Hepatocyte (in vitro differentiated cells): ENCODE data around the gene DHCR24. TPM values are rescaled to one million over a fixed set of nuclear protein-coding genes. Genes with fewer than 3 reads are reported as not detected.
A peak's percentile ranks its signal among the peaks of the same experiment; 100 is the strongest.

Experiments used
- DNase-seq: peaks from one replicate; pipeline ENCODE4 v3.0.0-alpha.2; 2016; ENCODE audit warnings: low spot score
- H2AFZ ChIP-seq: fragments of 200-600 bp; sonication (generic); 2 replicates; pipeline ENCODE4 v1.6.0; 2016; ENCODE audit warnings: antibody characterized with exemption, mild to moderate bottlenecking
- H3K27ac ChIP-seq: fragments of 200-600 bp; sonication (generic); 2 replicates; pipeline ENCODE4 v1.5.1; 2016; ENCODE audit warnings: mild to moderate bottlenecking
- H3K27me3 ChIP-seq: fragments of 200-600 bp; sonication (generic); 2 replicates; pipeline ENCODE4 v1.6.1; 2016
- H3K36me3 ChIP-seq: fragments of 200-600 bp; sonication (generic); replicated peaks from 2 replicates; pipeline ENCODE4 v1.5.1; 2016; ENCODE audit warnings: low read depth; ENCODE audit not compliant: insufficient read depth
- H3K4me1 ChIP-seq: fragments of 200-600 bp; sonication (generic); 2 replicates; pipeline ENCODE4 v1.5.1; 2016; ENCODE audit warnings: mild to moderate bottlenecking, moderate library complexity; ENCODE audit not compliant: insufficient read depth
- H3K4me2 ChIP-seq: fragments of 200-600 bp; sonication (generic); 2 replicates; pipeline ENCODE4 v1.6.0; 2016
- H3K4me3 ChIP-seq: fragments of 200-600 bp; sonication (generic); 2 replicates; pipeline ENCODE4 v1.5.1; 2016; ENCODE audit warnings: mild to moderate bottlenecking
- H3K79me2 ChIP-seq: fragments of 200-600 bp; sonication (generic); 2 replicates; pipeline ENCODE4 v1.6.0; 2017; ENCODE audit warnings: mild to moderate bottlenecking
- H3K9me2 ChIP-seq: fragments of 200-600 bp; sonication (generic); replicated peaks from 2 replicates; pipeline ENCODE4 v1.6.0; 2017; ENCODE audit warnings: mild to moderate bottlenecking; ENCODE audit not compliant: insufficient read depth
- H3K9me3 ChIP-seq: fragments of 200-600 bp; sonication (generic); 2 replicates; pipeline ENCODE4 v1.5.1; 2016; ENCODE audit warnings: low read depth, mild to moderate bottlenecking
- H4K20me1 ChIP-seq: fragments of 200-600 bp; sonication (generic); 2 replicates; pipeline ENCODE4 v1.6.0; 2016; ENCODE audit warnings: mild to moderate bottlenecking; ENCODE audit not compliant: insufficient read depth, poor library complexity, severe bottlenecking
- CTCF ChIP-seq: fragments of 200-600 bp; sonication (generic); IDR thresholded peaks from 2 replicates; pipeline ENCODE4 v1.5.1; 2016; ENCODE audit warnings: antibody characterized with exemption, mild to moderate bottlenecking; ENCODE audit not compliant: poor library complexity
- EZH2 ChIP-seq: fragments of 200-600 bp; sonication (generic); IDR thresholded peaks from 2 replicates; pipeline ENCODE4 v1.6.1; 2016; ENCODE audit warnings: antibody characterized with exemption, mild to moderate bottlenecking, borderline replicate concordance
- EZH2phosphoT487 ChIP-seq: fragments of 200-600 bp; sonication (generic); IDR thresholded peaks from one replicate; pipeline ENCODE4 v1.6.1; 2018; ENCODE audit warnings: antibody characterized with exemption, mild to moderate bottlenecking, low read depth, moderate library complexity; ENCODE audit not compliant: unreplicated experiment, severe bottlenecking
- WGBS: methylation state at CpG from one replicate; pipeline ENCODE4 v1.1.6; 2016; ENCODE audit warnings: low lambda C conversion rate; ENCODE audit errors: missing lambda C conversion rate; 5-methylcytosine and 5-hydroxymethylcytosine counted together
- polyA plus RNA-seq: library from polyadenylated mRNA; unstranded; fragments of >200 nt; fragmentation: Nextera tagmentation; extraction: Ambion mirVana; gene quantifications from 2 replicates; pipeline ENCODE4 v1.2.1, GENCODE V29; 2016
- total RNA-seq: library from RNA; depleted of rRNA; stranded (reverse); fragments of >200 nt; gene quantifications from 2 replicates; pipeline ENCODE4 v1.2.3, GENCODE V29; 2014

The DHCR24 gene
- total and polyA plus RNA-seq, 2 experiments from 2014 or later = 282 to 318 TPM

GRCh38 chr1:54812801-54813484, 74.1 kb downstream of the DHCR24 start:
- TF ChIP-seq EZH2phosphoT487 (no peak), CTCF (no peak), EZH2 (no peak)
- peak; percentile 2 for DNase-seq
- 87% methylated on average over 13 of the region's 13 CpGs for WGBS
- H3K4me3 ChIP-seq = no peak overlapping the region
- H2AFZ ChIP-seq = no peak overlapping the region
- H3K4me1 ChIP-seq = no peaks in the 10 kb centered on the region
- no peaks in the 10 kb centered on the region for H3K9me2 ChIP-seq
- no peak overlapping the region for H3K4me2 ChIP-seq
- no peaks in the 10 kb centered on the region for H3K36me3 ChIP-seq
- no peak overlapping the region for H3K27ac ChIP-seq
- no peaks in the 10 kb centered on the region for H3K9me3 ChIP-seq
- no peaks in the 10 kb centered on the region for H3K27me3 ChIP-seq
- H3K79me2 ChIP-seq = no peaks in the 10 kb centered on the region
- no peaks in the 10 kb centered on the region for H4K20me1 ChIP-seq

GRCh38 chr1:54811739-54812655, 75.0 kb downstream of the DHCR24 start:
- H3K27ac ChIP-seq = no peak overlapping the region
- H3K79me2 ChIP-seq = no peaks in the 10 kb centered on the region
- TF ChIP-seq EZH2 = no peak
- TF ChIP-seq EZH2phosphoT487 = no peak
- no peak for TF ChIP-seq CTCF
- no peak overlapping the region for H3K4me2 ChIP-seq
- H3K4me1 ChIP-seq = no peaks in the 10 kb centered on the region
- H3K36me3 ChIP-seq = no peaks in the 10 kb centered on the region
- H3K27me3 ChIP-seq = no peaks in the 10 kb centered on the region
- H3K4me3 ChIP-seq = no peak overlapping the region
- WGBS = 90% methylated on average over 17 of the region's 18 CpGs
- DNase-seq = no peak
- H4K20me1 ChIP-seq = no peaks in the 10 kb centered on the region
- no peak overlapping the region for H2AFZ ChIP-seq
- H3K9me3 ChIP-seq = no peaks in the 10 kb centered on the region
- H3K9me2 ChIP-seq = no peaks in the 10 kb centered on the region

- no peaks in the 10 kb centered on the region for H3K27me3 ChIP-seq
- TF ChIP-seq EZH2phosphoT487 = no peak
- TF ChIP-seq EZH2 = no peak
- TF ChIP-seq CTCF = no peak
- WGBS = 92% methylated on average over 5 of the region's 5 CpGs
- H3K27ac ChIP-seq = no peak overlapping the region
- no peaks in the 10 kb centered on the region for H3K9me3 ChIP-seq
- H3K79me2 ChIP-seq = no peaks in the 10 kb centered on the region
- no peak overlapping the region for H3K4me3 ChIP-seq
- no peak overlapping the region for H3K4me2 ChIP-seq
- H4K20me1 ChIP-seq = no peaks in the 10 kb centered on the region
- no peaks in the 10 kb centered on the region for H3K9me2 ChIP-seq
- DNase-seq = no peak
- H2AFZ ChIP-seq = no peak overlapping the region
- no peaks in the 10 kb centered on the region for H3K36me3 ChIP-seq
- no peaks in the 10 kb centered on the region for H3K4me1 ChIP-seq
These were observed 75.9 kb downstream of the DHCR24 start for GRCh38 chr1:54811066-54811465.
